Vagina (tissue), 2 donors: ENCODE data around the gene ADCK2.

Source experiments
- POLR2A ChIP-seq, 2 donors: fragments of 450-650 bp; IDR thresholded peaks; one replicate each; pipeline ENCODE4 v1.6.1; 2017; ENCODE audit warnings: antibody characterized with exemption in 2 of 2, mild to moderate bottlenecking in 2 of 2, moderate library complexity in 2 of 2
- TF ChIP-seq, protein P1 (sequence below), 3 experiments: fragments of 450-650 bp in 2 of 3; fragments of 200-600 bp in 1 of 3; sonication (generic) in 1 of 3; IDR thresholded peaks; one replicate each; pipeline ENCODE4 v1.5.1; 2017 to 2019; ENCODE audit warnings: antibody characterized with exemption in 3 of 3, mild to moderate bottlenecking in 2 of 3, moderate library complexity in 2 of 3

DNA sequence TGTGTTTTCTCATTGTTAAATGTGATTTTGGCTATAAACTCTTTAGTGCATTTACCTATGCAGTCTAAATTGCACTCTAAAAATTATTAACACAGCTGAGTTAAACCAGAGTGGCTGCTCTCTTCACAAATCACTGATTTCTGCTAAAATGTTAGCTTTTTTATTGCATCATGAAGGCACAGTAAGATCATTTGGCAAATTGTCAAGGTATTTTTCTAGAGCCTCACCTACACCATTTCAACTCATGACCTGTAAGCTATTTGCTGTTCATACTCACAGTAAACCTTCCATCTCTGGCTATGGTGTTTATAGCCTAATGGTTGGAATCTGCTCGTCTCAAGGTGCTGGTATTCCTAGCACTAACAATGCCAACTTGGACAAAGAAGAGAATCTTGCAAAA lies 49.5 kb downstream of the ADCK2 start:
- TF ChIP-seq, protein P1, sequence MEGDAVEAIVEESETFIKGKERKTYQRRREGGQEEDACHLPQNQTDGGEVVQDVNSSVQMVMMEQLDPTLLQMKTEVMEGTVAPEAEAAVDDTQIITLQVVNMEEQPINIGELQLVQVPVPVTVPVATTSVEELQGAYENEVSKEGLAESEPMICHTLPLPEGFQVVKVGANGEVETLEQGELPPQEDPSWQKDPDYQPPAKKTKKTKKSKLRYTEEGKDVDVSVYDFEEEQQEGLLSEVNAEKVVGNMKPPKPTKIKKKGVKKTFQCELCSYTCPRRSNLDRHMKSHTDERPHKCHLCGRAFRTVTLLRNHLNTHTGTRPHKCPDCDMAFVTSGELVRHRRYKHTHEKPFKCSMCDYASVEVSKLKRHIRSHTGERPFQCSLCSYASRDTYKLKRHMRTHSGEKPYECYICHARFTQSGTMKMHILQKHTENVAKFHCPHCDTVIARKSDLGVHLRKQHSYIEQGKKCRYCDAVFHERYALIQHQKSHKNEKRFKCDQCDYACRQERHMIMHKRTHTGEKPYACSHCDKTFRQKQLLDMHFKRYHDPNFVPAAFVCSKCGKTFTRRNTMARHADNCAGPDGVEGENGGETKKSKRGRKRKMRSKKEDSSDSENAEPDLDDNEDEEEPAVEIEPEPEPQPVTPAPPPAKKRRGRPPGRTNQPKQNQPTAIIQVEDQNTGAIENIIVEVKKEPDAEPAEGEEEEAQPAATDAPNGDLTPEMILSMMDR (IDR thresholded peaks at IDR 0.05): no peak
- no peak for TF ChIP-seq POLR2A (IDR thresholded peaks at IDR 0.05)
